OCI-LY7 (cell line): ENCODE results near the gene DHRS3. TPM values are rescaled to one million over a fixed set of nuclear protein-coding genes. Genes with fewer than 3 reads are reported as not detected.

Experiments used
- BruUV-seq: library from RNA; stranded (reverse); fragments of 400-500 nt; replicated peaks from 2 replicates; lab custom pipeline; 2021; lab: Mats Ljungman, UMichigan
- CTCF ChIA-PET: fragments of 300-600 bp; sonication (Branson Sonifier 250); formaldehyde crosslinking; loops from one replicate; lab custom pipeline; 2022; ENCODE audit warnings: antibody characterized with exemption; ENCODE audit not compliant: unreplicated experiment; lab: Charles Lee
- POLR2A ChIA-PET: fragments of 300-600 bp; sonication (Branson Sonifier 250); formaldehyde crosslinking; loops from one replicate; lab custom pipeline; 2022; ENCODE audit warnings: antibody characterized with exemption; lab: Charles Lee
- DNase-seq: peaks from one replicate; pipeline ENCODE4 v3.0.0-alpha.2; 2015; ENCODE audit warnings: low spot score
- H2AFZ ChIP-seq: fragments of 200-600 bp; sonication (generic), shearing (Covaris generic); 2 replicates; pipeline ENCODE4 v1.6.1; 2014; ENCODE audit warnings: mild to moderate bottlenecking, antibody characterized with exemption, low read length, moderate library complexity
- H3K27ac ChIP-seq: fragments of 200-600 bp; sonication (generic); 2 replicates; pipeline ENCODE4 v1.5.1; 2014; ENCODE audit warnings: mixed run types, low read depth, mild to moderate bottlenecking, moderate library complexity, low read length, inconsistent platforms; ENCODE audit not compliant: poor library complexity, severe bottlenecking
- H3K36me3 ChIP-seq: fragments of 200-600 bp; sonication (generic); 2 replicates; pipeline ENCODE4 v1.6.1; 2014; ENCODE audit warnings: mild to moderate bottlenecking, antibody characterized with exemption, low read length, moderate library complexity, mixed read lengths; ENCODE audit not compliant: insufficient read depth
- H3K4me1 ChIP-seq: fragments of 200-600 bp; sonication (generic); 2 replicates; pipeline ENCODE4 v1.5.1; 2014; ENCODE audit warnings: mild to moderate bottlenecking, low read length; ENCODE audit not compliant: insufficient read depth, poor library complexity, severe bottlenecking
- H3K4me2 ChIP-seq: fragments of 200-600 bp; sonication (generic); 2 replicates; pipeline ENCODE4 v1.6.1; 2014; ENCODE audit warnings: mild to moderate bottlenecking, low read length
- H3K4me3 ChIP-seq: fragments of 200-600 bp; sonication (generic); 2 replicates; pipeline ENCODE4 v1.5.1; 2014; ENCODE audit warnings: mild to moderate bottlenecking, low read depth, low read length; ENCODE audit not compliant: poor library complexity, severe bottlenecking
- H3K79me2 ChIP-seq: fragments of 200-600 bp; sonication (generic); 2 replicates; pipeline ENCODE4 v1.6.1; 2016; ENCODE audit warnings: low read depth, mild to moderate bottlenecking, low read length, moderate library complexity, mixed read lengths; ENCODE audit not compliant: insufficient read depth
- H3K9me2 ChIP-seq: fragments of 200-600 bp; sonication (generic); 2 replicates; pipeline ENCODE4 v1.6.1; 2016; ENCODE audit warnings: mild to moderate bottlenecking, low read length, mixed read lengths; ENCODE audit not compliant: insufficient read depth
- H3K9me3 ChIP-seq: fragments of 200-600 bp; sonication (generic); 2 replicates; pipeline ENCODE4 v1.6.1; 2014; ENCODE audit warnings: mild to moderate bottlenecking, mixed run types, low read length, mixed read lengths
- H4K20me1 ChIP-seq: fragments of 200-600 bp; sonication (generic); 2 replicates; pipeline ENCODE4 v1.6.1; 2014; ENCODE audit warnings: mild to moderate bottlenecking, antibody characterized with exemption, low read length, moderate library complexity, mixed read lengths; ENCODE audit not compliant: insufficient read depth
- CTCF ChIP-seq: fragments of 200-600 bp; sonication (generic); conservative IDR thresholded peaks from 2 replicates; pipeline ENCODE4 v1.5.1; 2014; ENCODE audit warnings: mild to moderate bottlenecking, antibody characterized with exemption, low read length, moderate library complexity, mixed read lengths
- EZH2phosphoT487 ChIP-seq: fragments of 200-600 bp; sonication (generic); IDR thresholded peaks from 2 replicates; pipeline ENCODE4 v1.6.1; 2018; ENCODE audit warnings: low read depth, borderline replicate concordance, mild to moderate bottlenecking, mixed run types, antibody characterized with exemption, low read length, moderate library complexity, mixed read lengths
- intact Hi-C: fragments of 100-400 bp; cut with micrococcal nuclease; formaldehyde crosslinking; loops from one replicate; pipeline ENCODE4 v1.10.0; 2022; ENCODE audit not compliant: unreplicated experiment
- total RNA-seq, 2 experiments: library from RNA; depleted of rRNA in 1 of 2; stranded (reverse); fragments of >200 nt in 1 of 2; shearing (Covaris generic) in 1 of 2; gene quantifications; 2 replicates each; pipeline ENCODE4 v1.2.3, GENCODE V29; 2014 to 2022

Gene DHRS3
- total RNA-seq, 2 experiments from 2014 or later, result not detected

- CTCF ChIA-PET, result no interaction called here
- Histone ChIP-seq H3K9me2 (no peaks in the 10 kb centered on the region), H3K27ac (no peak overlapping the region), H2AFZ (no peak overlapping the region), H3K36me3 (no peaks in the 10 kb centered on the region), H3K4me2 (no peak overlapping the region), H3K79me2 (no peaks in the 10 kb centered on the region), H4K20me1 (no peaks in the 10 kb centered on the region), H3K9me3 (no peaks in the 10 kb centered on the region), H3K4me3 (no peak overlapping the region), H3K4me1 (no peaks in the 10 kb centered on the region)
- intact Hi-C loops, result no loop called here
- no TSS peak for BruUV-seq
- POLR2A ChIA-PET, result no interaction called here
- no peak for DNase-seq
- TF ChIP-seq EZH2phosphoT487 (no peak), CTCF (no peak)
Observed at GRCh38 chr1:12581179-12581578, 36.8 kb downstream of the DHRS3 start.

DNA sequence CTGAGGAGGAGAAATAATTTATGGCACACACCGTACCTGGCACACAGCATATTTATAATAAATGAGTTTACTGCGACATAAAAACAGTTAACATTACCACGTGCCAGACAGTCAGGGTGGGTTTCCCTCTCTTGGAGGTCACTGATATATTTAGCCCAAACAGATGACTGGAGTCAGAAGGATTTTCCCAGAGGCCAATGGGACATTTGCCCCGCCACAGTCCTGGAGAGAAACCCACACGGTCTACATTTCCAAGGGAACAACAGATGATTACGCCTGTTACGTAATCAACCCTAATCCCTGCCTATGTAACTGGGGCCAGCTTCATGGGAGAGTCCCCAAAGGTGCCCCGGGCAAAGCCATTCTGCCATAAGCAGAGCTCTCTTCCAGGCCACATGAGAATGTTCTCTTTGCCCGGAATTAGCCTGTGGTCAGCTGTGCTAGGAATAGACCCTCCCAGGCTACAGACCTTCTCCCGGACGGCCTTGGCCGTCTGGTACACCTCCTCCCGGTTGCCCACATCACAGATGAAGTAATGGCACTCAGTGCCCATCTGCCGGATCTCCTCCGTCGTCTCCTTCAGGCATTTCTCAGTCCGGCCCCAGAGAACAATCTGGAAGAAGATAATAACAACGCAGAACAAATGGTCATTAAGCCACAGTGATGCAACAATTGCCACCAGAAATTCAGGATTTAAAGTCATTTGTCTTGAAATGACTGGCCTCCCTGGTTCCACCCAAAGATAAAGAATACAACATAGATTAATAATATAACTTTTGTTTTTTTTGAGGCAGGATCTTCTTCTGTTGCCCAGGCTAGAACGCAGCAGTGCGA lies 37.7 kb downstream of the DHRS3 start:
- H3K9me2 ChIP-seq, result no peaks in the 10 kb centered on the region
- H3K4me3 ChIP-seq, result no peak overlapping the region
- H3K9me3 ChIP-seq, result no peaks in the 10 kb centered on the region
- DNase-seq, result no peak
- ChIA-PET POLR2A (no interaction called here), CTCF (no interaction called here)
- H3K36me3 ChIP-seq, result no peaks in the 10 kb centered on the region
- no peaks in the 10 kb centered on the region for H3K79me2 ChIP-seq
- H2AFZ ChIP-seq, result no peak overlapping the region
- BruUV-seq, result no TSS peak
- H3K4me1 ChIP-seq, result no peaks in the 10 kb centered on the region
- no peaks in the 10 kb centered on the region for H4K20me1 ChIP-seq
- TF ChIP-seq EZH2phosphoT487 (no peak), CTCF (no peak)
- no peak overlapping the region for H3K27ac ChIP-seq
- H3K4me2 ChIP-seq, result no peak overlapping the region
- intact Hi-C loops, result no loop called here

DNA sequence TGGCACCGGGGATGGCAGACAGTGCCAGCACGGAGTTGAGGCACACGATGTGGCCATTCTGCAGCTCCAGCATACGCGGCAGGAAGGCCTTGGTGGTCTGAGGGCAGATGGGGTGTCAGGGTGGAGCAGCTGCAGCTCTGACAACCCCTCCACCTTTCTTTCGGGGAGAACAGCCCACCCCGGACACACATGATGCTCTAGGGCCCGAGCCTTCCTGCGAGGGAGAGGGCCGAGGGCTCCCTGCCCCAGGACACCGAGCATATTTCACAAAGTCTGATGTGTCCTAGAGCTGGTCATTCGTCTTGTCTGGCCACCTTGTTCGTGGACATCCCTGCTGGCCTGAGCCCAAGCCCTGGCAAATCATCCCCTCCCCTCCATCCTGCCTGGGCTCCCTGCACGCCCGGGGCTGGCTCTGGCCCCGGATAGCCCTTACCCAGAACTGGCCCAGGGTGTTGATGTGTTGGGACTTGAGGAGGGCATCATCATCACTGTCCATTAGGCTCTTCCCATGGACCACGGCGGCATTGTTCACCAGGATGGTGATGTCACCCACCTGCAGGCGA lies 39.1 kb downstream of the DHRS3 start:
- BruUV-seq, result no TSS peak
- Histone ChIP-seq H3K9me2 (no peaks in the 10 kb centered on the region), H3K27ac (no peak overlapping the region), H3K4me2 (no peak overlapping the region), H3K36me3 (no peaks in the 10 kb centered on the region), H3K4me3 (no peak overlapping the region), H3K9me3 (no peaks in the 10 kb centered on the region), H2AFZ (no peak overlapping the region), H4K20me1 (no peaks in the 10 kb centered on the region), H3K79me2 (no peaks in the 10 kb centered on the region), H3K4me1 (no peaks in the 10 kb centered on the region)
- TF ChIP-seq CTCF (no peak), EZH2phosphoT487 (no peak)
- intact Hi-C loops, result no loop called here
- DNase-seq, result no peak
- POLR2A ChIA-PET, result no interaction called here
- CTCF ChIA-PET, result no interaction called here
